HepG2 (cell line): ENCODE data around the gene CDK18. TPM values are rescaled to one million over a fixed set of nuclear protein-coding genes. Genes with fewer than 3 reads are reported as not detected.

Experiments
- CBX2 ChIP-seq, 2 experiments: fragments of 200-600 bp in 1 of 2; sonication (generic); formaldehyde crosslinking in 1 of 2; IDR thresholded peaks; 2 replicates each; pipeline versions ENCODE4 v1.7.0 to v1.8.1; 2018 to 2022; ENCODE audit warnings: low read depth in 2 of 2, low read length in 1 of 2, mild to moderate bottlenecking in 1 of 2, missing genetic modification reagents in 1 of 2
- ELF1 ChIP-seq: sonication (generic); formaldehyde crosslinking; IDR thresholded peaks from 2 replicates; pipeline ENCODE4 v1.4.0; 2020; ENCODE audit warnings: missing genetic modification reagents
- FOSL2 ChIP-seq: sonication (generic); formaldehyde crosslinking; IDR thresholded peaks from 2 replicates; pipeline ENCODE4 v1.4.0; 2020; ENCODE audit warnings: missing genetic modification reagents
- FOXK1 ChIP-seq: sonication (generic); formaldehyde crosslinking; IDR thresholded peaks from 2 replicates; pipeline ENCODE4 v1.4.0; 2020; ENCODE audit warnings: low read depth, missing genetic modification reagents, borderline replicate concordance
- GTF2F1 ChIP-seq: fragments of 150-350 bp; IDR thresholded peaks from 2 replicates; pipeline ENCODE4 v1.6.1; 2014; ENCODE audit warnings: low read length
- ISL2 ChIP-seq: sonication (generic); formaldehyde crosslinking; IDR thresholded peaks from 2 replicates; pipeline ENCODE4 v1.5.0; 2020; ENCODE audit warnings: missing genetic modification reagents
- NFYC ChIP-seq: IDR thresholded peaks from 2 replicates; pipeline ENCODE4 v1.6.1; 2016; ENCODE audit warnings: missing genetic modification reagents, missing compliant biosample characterization
- SP140L ChIP-seq: sonication (generic); formaldehyde crosslinking; IDR thresholded peaks from 2 replicates; pipeline ENCODE4 v1.4.0; 2020; ENCODE audit warnings: missing genetic modification reagents, borderline replicate concordance
- SUZ12 ChIP-seq: fragments of 150-350 bp; IDR thresholded peaks from 2 replicates; pipeline ENCODE4 v1.6.1; 2014; ENCODE audit warnings: low read depth, low read length
- ZNF652 ChIP-seq: IDR thresholded peaks from 2 replicates; pipeline ENCODE4 v1.6.1; 2016; ENCODE audit warnings: low read depth, borderline replicate concordance
- ZNF850 ChIP-seq: sonication (generic); formaldehyde crosslinking; conservative IDR thresholded peaks from 2 replicates; pipeline ENCODE4 v1.9.0; 2021; ENCODE audit warnings: mild to moderate bottlenecking, missing genetic modification reagents
- polyA plus RNA-seq, 8 experiments: library from polyadenylated mRNA; depleted of rRNA in 3 of 8; stranded (reverse) in 7 of 8; unstranded in 1 of 8; fragments of >200 nt; fragmentation: Illumina TruSeq in 4 of 8; extraction: Trizol in 4 of 8; gene quantifications; 2 replicates each; pipeline versions ENCODE4 v1.2.1 to v1.2.3, GENCODE V29; 2011 to 2016; ENCODE audit warnings: low read depth in 4 of 8, missing spikeins in 1 of 8, mixed read lengths in 1 of 8; ENCODE audit not compliant: insufficient read depth in 1 of 8
- total RNA-seq, 5 experiments: library from RNA; depleted of rRNA; stranded (reverse); fragments of >200 nt; fragmentation: Illumina TruSeq; extraction: Trizol; gene quantifications; 2 replicates each; pipeline ENCODE4 v1.2.3, GENCODE V29; 2016; ENCODE audit warnings: low read depth in 1 of 5
- TF ChIP-seq, protein P1 (sequence below): sonication (generic); formaldehyde crosslinking; IDR thresholded peaks from 2 replicates; pipeline ENCODE4 v1.8.1; 2023; ENCODE audit warnings: mild to moderate bottlenecking, moderate library complexity, missing genetic modification reagents
- TF ChIP-seq, protein P2 (sequence below): sonication (generic); formaldehyde crosslinking; IDR thresholded peaks from 2 replicates; pipeline ENCODE4 v1.5.0; 2020; ENCODE audit warnings: mild to moderate bottlenecking, missing genetic modification reagents
- TF ChIP-seq, protein P3 (sequence below): sonication (generic); formaldehyde crosslinking; IDR thresholded peaks from 2 replicates; pipeline ENCODE4 v1.5.0; 2020; ENCODE audit warnings: missing genetic modification reagents, mild to moderate bottlenecking, borderline replicate concordance
- TF ChIP-seq, protein P4 (sequence below): sonication (generic); formaldehyde crosslinking; IDR thresholded peaks from one replicate; pipeline ENCODE4 v1.5.1; 2020; ENCODE audit warnings: mild to moderate bottlenecking, missing genetic modification reagents; ENCODE audit errors: not compliant biosample characterization

The CDK18 gene
- total and polyA plus RNA-seq, 2 of the 13 experiments (the other 11 are each of a cell fraction or from before 2014, with no cell fraction given), result 6.4 to 38.8 TPM

DNA sequence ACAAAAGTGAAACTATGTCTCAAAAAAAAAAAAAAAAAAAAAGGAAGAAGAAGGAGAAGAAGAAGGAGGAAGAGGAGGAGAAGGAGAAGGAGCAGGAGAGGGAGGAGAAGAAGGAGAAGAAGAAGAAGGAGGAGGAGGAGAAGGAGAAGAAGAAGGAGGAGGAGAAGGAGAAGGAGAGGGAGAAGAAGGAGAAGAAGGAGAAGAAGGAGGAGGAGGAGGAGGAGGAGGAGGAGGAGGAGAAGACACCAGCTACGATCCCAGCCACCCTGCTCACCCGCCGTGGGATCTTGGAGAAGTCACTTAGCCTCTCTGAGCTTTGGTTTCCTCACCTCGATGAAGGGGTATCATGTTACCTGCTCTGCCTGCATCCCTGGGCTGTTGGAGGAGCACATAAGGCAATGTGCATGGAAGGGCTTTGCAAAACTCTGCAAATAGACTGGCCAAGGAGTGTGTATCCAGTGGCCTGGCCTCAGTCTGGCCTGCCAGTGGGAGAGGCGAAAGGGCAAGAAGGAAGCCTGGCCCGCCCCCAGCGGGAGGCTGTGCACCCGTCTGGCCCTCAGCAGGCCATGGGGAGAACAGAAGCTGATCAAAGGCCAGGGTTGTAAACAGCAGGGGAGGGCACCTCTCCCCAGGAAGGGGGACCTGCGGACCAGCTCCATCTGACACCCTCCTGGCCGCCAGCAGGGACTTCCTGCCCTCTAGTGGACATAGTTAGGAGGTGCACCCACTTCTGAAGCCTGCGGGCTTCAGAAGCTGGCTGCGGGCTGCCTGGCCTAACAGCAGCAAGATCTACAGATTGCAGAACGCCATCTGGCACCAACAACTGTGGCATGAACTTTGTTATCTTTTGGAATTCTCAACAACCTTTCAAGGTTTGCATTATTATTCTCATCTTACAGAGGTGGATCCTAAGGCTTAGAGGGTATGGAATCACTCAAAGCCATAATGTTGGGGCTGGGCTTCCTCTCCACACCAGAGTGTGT lies 19.2 kb upstream of the CDK18 start (continued):
- TF ChIP-seq, protein P1, sequence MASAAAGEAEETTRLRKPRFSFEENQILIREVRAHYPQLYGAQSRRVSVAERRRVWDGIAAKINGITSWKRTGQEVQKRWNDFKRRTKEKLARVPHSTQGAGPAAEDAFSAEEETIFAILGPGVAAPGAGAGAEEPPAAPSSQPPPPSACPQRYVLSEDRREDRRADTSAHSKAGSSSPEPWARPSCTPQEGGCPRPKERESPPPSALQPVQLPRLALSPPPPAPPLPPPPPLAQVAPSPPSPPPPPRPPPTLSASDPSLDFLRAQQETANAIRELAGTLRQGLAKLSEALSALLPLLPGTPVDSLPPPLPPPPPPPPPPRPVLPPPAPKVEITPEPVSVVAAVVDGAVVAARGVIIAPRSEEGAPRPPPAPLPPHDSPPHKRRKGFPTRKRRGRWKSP (CRISPR knock-in tag), result no peak
- TF ChIP-seq ZNF850 (CRISPR knock-in tag), result no peak
- TF ChIP-seq, protein P2, sequence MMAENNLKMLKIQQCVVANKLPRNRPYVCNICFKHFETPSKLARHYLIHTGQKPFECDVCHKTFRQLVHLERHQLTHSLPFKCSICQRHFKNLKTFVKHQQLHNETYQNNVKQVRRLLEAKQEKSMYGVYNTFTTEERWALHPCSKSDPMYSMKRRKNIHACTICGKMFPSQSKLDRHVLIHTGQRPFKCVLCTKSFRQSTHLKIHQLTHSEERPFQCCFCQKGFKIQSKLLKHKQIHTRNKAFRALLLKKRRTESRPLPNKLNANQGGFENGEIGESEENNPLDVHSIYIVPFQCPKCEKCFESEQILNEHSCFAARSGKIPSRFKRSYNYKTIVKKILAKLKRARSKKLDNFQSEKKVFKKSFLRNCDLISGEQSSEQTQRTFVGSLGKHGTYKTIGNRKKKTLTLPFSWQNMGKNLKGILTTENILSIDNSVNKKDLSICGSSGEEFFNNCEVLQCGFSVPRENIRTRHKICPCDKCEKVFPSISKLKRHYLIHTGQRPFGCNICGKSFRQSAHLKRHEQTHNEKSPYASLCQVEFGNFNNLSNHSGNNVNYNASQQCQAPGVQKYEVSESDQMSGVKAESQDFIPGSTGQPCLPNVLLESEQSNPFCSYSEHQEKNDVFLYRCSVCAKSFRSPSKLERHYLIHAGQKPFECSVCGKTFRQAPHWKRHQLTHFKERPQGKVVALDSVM (CRISPR knock-in tag), result no peak
- no peak for TF ChIP-seq ZNF652 (CRISPR knock-in tag)
- no peak for TF ChIP-seq GTF2F1
- TF ChIP-seq ISL2 (CRISPR knock-in tag), result peak; percentile 51; the same call in 1 of the 2 replicates
- TF ChIP-seq FOSL2 (CRISPR knock-in tag), result peak; percentile 59; the same call in 1 of the 2 replicates
- TF ChIP-seq CBX2 (IDR thresholded peaks at IDR 0.05; ENCODE audit: low read depth, low read length), result no peak
- no peak for TF ChIP-seq CBX2 (CRISPR knock-in tag; IDR thresholded peaks at IDR 0.05; ENCODE audit: low read depth)
- TF ChIP-seq FOXK1 (CRISPR knock-in tag), result peak; percentile 87; the same call in 1 of the 2 replicates
- TF ChIP-seq, protein P3, sequence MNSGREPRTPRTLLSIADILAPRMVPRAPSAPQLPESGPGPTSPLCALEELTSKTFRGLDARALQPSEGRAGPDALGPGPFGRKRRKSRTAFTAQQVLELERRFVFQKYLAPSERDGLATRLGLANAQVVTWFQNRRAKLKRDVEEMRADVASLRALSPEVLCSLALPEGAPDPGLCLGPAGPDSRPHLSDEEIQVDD (CRISPR knock-in tag), result no peak
- TF ChIP-seq, protein P4, sequence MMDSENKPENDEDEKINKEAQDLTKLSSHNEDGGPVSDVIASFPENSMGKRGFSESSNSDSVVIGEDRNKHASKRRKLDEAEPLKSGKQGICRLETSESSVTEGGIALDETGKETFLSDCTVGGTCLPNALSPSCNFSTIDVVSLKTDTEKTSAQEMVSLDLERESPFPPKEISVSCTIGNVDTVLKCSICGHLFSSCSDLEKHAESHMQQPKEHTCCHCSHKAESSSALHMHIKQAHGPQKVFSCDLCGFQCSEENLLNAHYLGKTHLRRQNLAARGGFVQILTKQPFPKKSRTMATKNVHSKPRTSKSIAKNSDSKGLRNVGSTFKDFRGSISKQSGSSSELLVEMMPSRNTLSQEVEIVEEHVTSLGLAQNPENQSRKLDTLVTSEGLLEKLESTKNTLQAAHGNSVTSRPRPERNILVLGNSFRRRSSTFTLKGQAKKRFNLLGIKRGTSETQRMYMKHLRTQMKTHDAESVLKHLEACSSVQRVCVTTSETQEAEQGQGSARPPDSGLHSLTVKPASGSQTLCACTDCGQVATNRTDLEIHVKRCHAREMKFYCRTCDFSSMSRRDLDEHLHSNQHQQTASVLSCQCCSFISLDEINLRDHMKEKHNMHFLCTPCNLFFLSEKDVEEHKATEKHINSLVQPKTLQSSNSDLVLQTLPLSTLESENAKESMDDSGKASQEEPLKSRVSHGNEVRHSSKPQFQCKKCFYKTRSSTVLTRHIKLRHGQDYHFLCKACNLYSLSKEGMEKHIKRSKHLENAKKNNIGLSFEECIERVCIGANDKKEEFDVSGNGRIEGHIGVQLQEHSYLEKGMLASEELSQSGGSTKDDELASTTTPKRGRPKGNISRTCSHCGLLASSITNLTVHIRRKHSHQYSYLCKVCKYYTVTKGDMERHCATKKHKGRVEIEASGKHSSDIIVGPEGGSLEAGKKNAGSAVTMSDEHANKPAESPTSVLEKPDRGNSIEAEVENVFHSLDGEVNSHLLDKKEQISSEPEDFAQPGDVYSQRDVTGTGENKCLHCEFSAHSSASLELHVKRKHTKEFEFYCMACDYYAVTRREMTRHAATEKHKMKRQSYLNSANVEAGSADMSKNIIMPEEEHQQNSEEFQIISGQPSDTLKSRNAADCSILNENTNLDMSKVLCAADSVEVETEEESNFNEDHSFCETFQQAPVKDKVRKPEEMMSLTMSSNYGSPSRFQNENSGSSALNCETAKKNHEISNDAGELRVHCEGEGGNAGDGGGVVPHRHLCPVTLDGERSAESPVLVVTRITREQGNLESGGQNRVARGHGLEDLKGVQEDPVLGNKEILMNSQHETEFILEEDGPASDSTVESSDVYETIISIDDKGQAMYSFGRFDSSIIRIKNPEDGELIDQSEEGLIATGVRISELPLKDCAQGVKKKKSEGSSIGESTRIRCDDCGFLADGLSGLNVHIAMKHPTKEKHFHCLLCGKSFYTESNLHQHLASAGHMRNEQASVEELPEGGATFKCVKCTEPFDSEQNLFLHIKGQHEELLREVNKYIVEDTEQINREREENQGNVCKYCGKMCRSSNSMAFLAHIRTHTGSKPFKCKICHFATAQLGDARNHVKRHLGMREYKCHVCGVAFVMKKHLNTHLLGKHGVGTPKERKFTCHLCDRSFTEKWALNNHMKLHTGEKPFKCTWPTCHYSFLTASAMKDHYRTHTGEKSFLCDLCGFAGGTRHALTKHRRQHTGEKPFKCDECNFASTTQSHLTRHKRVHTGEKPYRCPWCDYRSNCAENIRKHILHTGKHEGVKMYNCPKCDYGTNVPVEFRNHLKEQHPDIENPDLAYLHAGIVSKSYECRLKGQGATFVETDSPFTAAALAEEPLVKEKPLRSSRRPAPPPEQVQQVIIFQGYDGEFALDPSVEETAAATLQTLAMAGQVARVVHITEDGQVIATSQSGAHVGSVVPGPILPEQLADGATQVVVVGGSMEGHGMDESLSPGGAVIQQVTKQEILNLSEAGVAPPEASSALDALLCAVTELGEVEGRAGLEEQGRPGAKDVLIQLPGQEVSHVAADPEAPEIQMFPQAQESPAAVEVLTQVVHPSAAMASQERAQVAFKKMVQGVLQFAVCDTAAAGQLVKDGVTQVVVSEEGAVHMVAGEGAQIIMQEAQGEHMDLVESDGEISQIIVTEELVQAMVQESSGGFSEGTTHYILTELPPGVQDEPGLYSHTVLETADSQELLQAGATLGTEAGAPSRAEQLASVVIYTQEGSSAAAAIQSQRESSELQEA, result no peak
- TF ChIP-seq SP140L, result no peak
- peak; percentile 20; the same call in 1 of the 2 replicates for TF ChIP-seq NFYC (CRISPR knock-in tag)
- peak; percentile 68 for TF ChIP-seq ELF1 (CRISPR knock-in tag)
- no peak for TF ChIP-seq SUZ12
